Amniotic epithelial cell (primary cell): Measurements from ENCODE around the gene SNAI3.

Experiments used
- DNase-seq: peaks from one replicate; pipeline ENCODE4 v3.0.0-alpha.2; 2010; ENCODE audit warnings: low read depth

SNAI3 gene

DNA sequence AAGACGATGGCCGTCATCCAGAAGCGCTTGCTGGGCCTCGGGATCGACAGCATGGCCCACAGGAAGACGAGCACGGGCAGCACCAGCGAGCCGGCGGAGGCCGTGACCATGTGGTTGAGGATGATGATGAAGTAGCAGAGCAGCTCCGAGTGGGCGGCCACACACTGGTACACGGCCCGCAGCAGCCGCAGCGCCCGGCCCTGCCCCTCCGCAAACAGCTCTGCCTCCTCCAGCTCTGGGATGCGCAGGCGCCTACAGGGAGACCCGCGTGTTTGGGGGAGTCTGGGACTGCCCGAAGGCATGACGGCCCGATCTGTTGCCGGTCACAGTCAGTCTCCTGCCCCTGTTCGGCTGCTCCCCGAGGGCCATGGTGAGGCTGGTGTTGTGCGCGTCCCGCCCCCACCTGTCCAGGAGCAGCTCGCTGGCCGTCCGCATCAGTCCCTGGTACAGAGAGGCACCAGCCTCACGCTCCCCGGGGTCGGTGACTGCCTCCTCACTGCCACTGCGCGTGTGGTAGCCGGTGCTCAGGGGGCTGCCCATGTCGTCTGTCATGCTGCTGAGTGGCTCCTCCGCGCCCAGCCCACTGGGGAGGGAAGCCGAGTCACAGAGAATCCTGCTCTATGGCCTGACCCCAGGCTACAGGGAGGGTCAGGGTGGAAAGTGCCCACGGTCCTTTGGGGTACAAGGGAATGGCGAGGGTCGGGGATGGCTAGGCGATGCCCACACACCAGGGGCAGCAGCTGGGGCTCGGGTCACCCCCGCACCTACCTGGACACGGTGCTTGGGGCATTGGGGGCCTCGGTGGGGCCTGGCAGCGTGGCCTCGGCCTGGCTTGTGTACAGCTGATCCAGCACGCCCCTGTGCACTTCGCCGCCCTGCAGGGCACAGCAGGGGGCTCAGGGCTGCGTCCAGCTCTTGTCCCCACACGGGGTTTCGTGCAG, 35.8 kb upstream of the SNAI3 start:
- no peak for DNase-seq

GRCh38 chr16:88721236-88721635, 34.9 kb upstream of the SNAI3 start:
- DNase-seq = no peak

DNA sequence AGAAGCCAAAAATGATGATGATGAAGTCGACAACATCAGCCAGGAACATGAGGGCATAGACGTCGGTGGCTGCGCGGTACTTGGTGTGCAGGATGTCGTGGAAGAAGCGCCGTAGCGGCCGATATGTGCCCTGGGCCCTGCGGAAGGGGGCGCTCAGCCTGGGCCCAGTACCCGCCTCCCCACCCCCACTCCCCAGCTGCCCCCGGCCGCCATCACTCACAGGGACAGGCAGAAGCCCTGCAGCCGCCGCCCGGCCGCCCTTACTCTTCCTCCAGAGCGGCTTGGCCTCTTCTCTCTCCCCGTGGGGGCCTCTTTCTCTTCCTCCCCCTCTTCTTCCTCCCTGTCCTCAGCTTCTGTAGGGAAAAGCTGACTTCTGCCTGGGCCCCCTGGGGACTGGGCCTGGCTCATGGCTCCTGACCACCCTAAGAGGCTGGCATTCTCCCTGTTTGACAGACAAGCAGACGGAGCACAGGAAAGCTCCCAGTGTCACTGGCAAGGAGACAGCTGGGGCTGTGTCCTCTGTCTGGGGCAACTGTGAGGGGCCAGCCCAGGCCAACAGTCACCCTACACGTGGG, 34.2 kb upstream of the SNAI3 start:
- no peak for DNase-seq

DNA sequence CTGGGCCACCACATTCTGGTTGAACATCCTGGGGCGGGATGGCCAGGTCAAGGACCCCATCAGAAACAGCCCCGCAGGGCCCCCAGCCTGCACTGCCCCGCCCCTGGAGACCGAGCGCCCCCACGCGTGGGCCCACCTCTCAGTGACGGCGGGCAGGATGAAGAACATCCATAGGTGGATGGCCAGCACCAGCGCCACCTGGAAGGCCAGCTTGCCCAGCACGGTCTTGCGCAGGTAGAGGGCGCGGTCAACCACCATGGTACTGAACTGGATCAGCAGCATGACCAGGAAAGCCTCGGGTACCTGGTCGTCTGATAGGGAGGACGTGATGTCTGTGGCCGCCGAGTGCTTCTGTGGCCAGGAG, 33.6 kb upstream of the SNAI3 start:
- no peak for DNase-seq

- no peak for DNase-seq
Measured at GRCh38 chr16:88719267-88719932, 33.1 kb upstream of the SNAI3 start.

DNA sequence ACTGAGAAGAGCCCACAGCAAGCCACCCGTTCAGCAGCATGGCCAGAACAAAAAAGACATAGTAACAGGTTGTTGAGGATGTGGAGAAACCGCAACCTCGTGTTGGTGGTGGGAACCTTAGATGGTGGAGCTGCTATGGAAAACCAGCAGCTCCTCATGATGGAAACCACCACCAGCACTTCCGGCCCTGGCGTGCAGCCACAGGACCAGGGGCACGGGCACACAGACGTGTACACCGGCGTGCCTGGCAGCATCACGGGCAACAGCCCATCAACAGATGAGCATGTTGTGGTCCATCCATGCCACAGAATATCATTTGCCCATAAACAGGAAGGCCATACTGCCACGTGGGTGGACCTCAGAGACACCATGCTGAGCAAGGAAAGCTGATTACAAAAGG, 31.9 kb upstream of the SNAI3 start:
- no peak for DNase-seq

- no peak for DNase-seq
Measured at GRCh38 chr16:88716601-88717001, 30.3 kb upstream of the SNAI3 start.

GRCh38 chr16:88716201-88716600, 29.9 kb upstream of the SNAI3 start:
- DNase-seq = no peak

- no peak for DNase-seq
Measured at GRCh38 chr16:88715312-88716190, 29.2 kb upstream of the SNAI3 start.

GRCh38 chr16:88714420-88715302, 28.4 kb upstream of the SNAI3 start:
- no peak for DNase-seq

- peak; percentile 42 for DNase-seq
Measured at GRCh38 chr16:88713568-88714419, 27.5 kb upstream of the SNAI3 start.

GRCh38 chr16:88713054-88713453, 26.7 kb upstream of the SNAI3 start:
- DNase-seq = no peak

GRCh38 chr16:88712362-88712979, 26.2 kb upstream of the SNAI3 start:
- no peak for DNase-seq

- no peak for DNase-seq
Measured at GRCh38 chr16:88711750-88712340, 25.5 kb upstream of the SNAI3 start.

GRCh38 chr16:88710556-88710955, 24.2 kb upstream of the SNAI3 start:
- DNase-seq = no peak

DNA sequence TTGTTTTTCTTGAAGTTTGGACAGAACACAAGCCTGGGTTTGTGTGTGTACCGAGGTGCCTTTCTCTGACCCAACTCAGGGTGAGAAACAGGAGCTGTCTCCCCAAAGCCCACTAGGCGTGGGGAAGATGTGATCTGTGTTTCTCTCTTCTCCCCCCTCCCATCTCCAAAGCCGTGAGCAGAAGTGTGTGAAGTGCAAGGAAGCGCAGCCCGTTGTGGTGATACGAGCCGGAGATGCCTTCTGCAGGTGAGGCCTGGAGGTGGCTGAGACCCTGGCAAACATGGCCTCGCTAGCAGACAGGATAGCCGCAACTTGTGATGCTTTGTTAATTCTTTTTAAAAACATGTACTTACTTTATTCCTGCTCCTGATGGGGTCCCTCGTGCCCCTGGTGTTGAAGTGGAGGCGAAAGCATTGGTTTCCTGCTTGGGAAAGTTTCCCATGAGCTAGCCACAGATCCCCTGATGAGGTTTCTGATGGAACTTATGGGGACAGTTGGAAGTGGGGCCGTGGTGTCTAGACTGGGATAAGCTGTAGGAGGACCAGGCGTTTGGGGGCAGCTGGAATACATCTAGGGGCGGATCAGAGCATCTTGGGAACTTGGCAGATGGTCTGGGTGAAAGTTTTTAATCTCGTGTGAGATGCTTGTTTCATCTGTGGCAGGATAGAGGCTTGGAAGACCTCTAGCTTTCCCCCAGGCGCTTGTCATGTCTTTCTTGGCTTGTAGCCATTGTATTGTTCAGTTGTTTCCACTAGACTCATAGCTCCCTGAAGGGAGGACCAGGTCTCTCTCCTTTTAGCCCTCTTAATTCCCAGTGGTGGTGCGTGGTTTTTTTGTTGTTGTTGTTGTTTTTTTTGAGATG, 20.9 kb upstream of the SNAI3 start:
- no peak for DNase-seq

DNA sequence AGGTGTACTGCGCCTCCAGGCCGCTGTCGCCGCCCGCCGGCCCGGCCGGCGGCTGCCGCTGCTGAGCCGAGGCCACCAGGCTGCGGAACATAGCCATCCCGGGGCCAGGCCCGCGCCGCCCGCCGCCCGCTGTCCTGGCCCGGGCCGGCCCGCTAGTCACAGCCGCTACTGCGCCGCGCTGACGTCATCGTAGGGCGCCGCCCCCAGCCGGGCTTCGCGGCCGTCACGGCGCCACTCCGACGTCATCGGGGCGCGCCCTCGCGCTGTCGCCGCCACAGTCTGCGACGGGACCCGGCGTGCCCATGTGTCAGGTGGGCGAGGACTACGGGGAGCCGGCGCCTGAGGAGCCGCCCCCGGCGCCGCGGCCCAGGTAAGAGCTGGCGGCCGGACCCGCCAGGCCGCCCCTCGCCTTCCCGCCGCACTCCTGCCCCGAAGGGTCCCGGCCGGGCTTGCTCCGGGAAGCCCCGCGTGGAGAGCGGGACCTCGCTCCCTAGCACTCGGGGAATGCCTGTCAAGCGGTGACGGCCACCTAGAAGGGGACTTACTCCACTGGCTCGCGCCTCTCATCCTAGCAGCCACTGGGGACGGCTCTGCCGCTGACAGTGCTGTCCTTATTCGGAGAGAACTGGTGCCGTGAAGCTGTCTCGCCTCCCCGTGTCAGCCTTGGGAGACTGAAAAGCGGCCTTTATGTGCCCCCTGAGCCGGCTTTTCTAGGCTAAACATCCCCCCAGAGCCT, 20.1 kb upstream of the SNAI3 start, which contains the start of the genes CTU2 and RNF166:
Gene CTU2 (plus strand): TSS at position 275 of the 736 bp plus-strand sequence. CDS start 28 bp downstream, at position 303.
Gene RNF166 (minus strand): TSS at position 180 of the 736 bp plus-strand sequence. CDS start 83 bp downstream, at position 97.
- DNase-seq = peak; percentile 74
